Erythroblast (primary cell): Measurements from ENCODE around the gene NDOR1.

ENCODE experiments used
- GATA1 ChIP-seq: IDR thresholded peaks from 2 replicates; pipeline ENCODE4 v1.6.1; 2011; ENCODE audit warnings: low read depth, mild to moderate bottlenecking, control low read depth, low read length, moderate library complexity
- POLR2A ChIP-seq: IDR thresholded peaks from 2 replicates; pipeline ENCODE4 v1.6.1; 2011; ENCODE audit warnings: mild to moderate bottlenecking, low read length

DNA sequence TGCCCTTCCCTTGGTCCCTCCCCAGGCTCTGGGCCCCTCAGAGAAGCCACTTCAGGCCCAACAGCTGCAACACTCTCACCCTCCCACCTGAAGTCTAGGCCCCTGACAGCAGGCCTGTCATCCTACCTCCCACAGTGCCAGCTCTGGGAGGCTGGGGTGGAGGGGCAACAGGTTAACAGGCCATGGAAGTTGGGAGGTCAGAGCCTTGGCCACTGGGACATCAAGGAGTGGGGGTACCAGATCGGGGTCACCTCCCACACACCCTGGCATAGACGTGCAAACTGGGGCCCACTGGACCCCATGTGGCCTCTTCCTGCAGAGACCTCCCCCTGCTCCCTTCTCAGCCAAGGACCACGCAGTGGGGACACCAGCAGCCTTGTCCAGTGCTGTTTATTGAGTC is 14.3 kb upstream of the NDOR1 start:
- TF ChIP-seq POLR2A (no peak), GATA1 (no peak)
